Mucosa of descending colon (tissue), 3 donors: Measurements from ENCODE around the gene APCDD1. TPM values are rescaled to one million over a fixed set of nuclear protein-coding genes. Genes with fewer than 3 reads are reported as not detected.

Experiments used
- ATAC-seq: fragments of 200-7000 bp; cut with Tn5 transposase; one replicate; pipeline ENCODE4 v1.9.1; 2020; ENCODE audit warnings: mild to moderate bottlenecking, moderate library complexity
- DNase-seq, 3 donors: peaks; one replicate each; pipeline ENCODE4 v3.0.0-alpha.2; 2020
- H3K36me3 ChIP-seq: fragments of 200-600 bp; one replicate; pipeline ENCODE4 v1.8.0; 2021; ENCODE audit warnings: low read depth, mild to moderate bottlenecking
- H3K4me1 ChIP-seq: fragments of 200-600 bp; one replicate; pipeline ENCODE4 v1.8.0; 2021; ENCODE audit warnings: low read depth, mild to moderate bottlenecking
- H3K4me3 ChIP-seq: fragments of 200-600 bp; one replicate; pipeline ENCODE4 v1.8.0; 2021; ENCODE audit warnings: mild to moderate bottlenecking
- H3K9me3 ChIP-seq: fragments of 200-600 bp; one replicate; pipeline ENCODE4 v1.8.0; 2021; ENCODE audit warnings: mild to moderate bottlenecking
- CTCF ChIP-seq: fragments of 200-600 bp; IDR thresholded peaks from one replicate; pipeline ENCODE4 v1.8.0; 2022; ENCODE audit warnings: antibody characterized with exemption, mild to moderate bottlenecking
- intact Hi-C, 2 donors: fragments of 100-400 bp; cut with DNase I in 1 of 2; cut with micrococcal nuclease in 1 of 2; formaldehyde crosslinking; loops; one replicate each; pipeline versions ENCODE4 v1.11.0 to v1.11.1; 2022; cut with DNase I, micrococcal nuclease
- long read RNA-seq, 2 donors: library from polyadenylated mRNA; unstranded; transcript quantifications; one replicate each; pipeline ENCODE4 v2.0.0, GENCODE V29; 2019 to 2021
- total RNA-seq, 3 donors: library from RNA; stranded (reverse); fragmentation: NEBNext Ultra II Directional in 2 of 3; extraction: Animal tissue kit (Norgen Biotek cat#: 25700) in 2 of 3; gene quantifications; one replicate each; pipeline versions ENCODE4 v1.2.1 to v1.2.4, GENCODE V29; 2021 to 2023
- donor health status: DM: no; HTN: no; CAD: no; lungs with moderate emphysema.
- donor health status: DM: no; HTN: no; CAD: no.
- donor health status: DM: no; HTN: yes; CAD: no.

The APCDD1 gene
- total RNA-seq: 10 to 100 TPM in 2 of 3 donors, 1 to 10 TPM in 1; 3.8 to 29.7 (median 15.2) TPM
- long read RNA-seq, donor 1, transcript APCDD1-201 (5 exons, 3,809 nt): major isoform, 20 of 35 reads
- long read RNA-seq, donor 1, partial matches to known transcripts: 10 of 35 reads
- long read RNA-seq, donor 1, other reads (novel, unspliced or antisense): 4 of 35 reads
- long read RNA-seq, donor 2, partial matches to known transcripts: 5 of 5 reads
- long read RNA-seq, donor 2, other reads (novel, unspliced or antisense): 0 of 5 reads

GRCh38 chr18:10453806-10454680, at the start of gene APCDD1:
Gene APCDD1, plus strand, starts transcription at chr18:10454635. Its CDS starts 347 bp downstream, at chr18:10454982.
- Histone ChIP-seq H3K4me3 (peak within 1 kb of the TSS; percentile 17), H3K9me3 (no peaks in the 10 kb centered on the region), H3K4me1 (no peaks in the 10 kb centered on the region), H3K36me3 (no peaks in the 10 kb centered on the region)
- intact Hi-C loops: no loop called here
- DNase-seq (peak; percentile 49 to 67 (median 62)), ATAC-seq (peak; percentile 72)
- no peak for TF ChIP-seq CTCF

GRCh38 chr18:10405014-10405493, 49.4 kb upstream of the APCDD1 start:
- no peak for ATAC-seq
- intact Hi-C loops: no loop called here
- no peak for DNase-seq

GRCh38 chr18:10405816-10406663, 48.4 kb upstream of the APCDD1 start:
- Histone ChIP-seq H3K9me3 (no peaks in the 10 kb centered on the region), H3K4me1 (no peaks in the 10 kb centered on the region), H3K36me3 (no peaks in the 10 kb centered on the region), H3K4me3 (no peak overlapping the region)
- intact Hi-C loops: no loop called here
- DNase-seq: no peak
- TF ChIP-seq CTCF: no peak
- no peak for ATAC-seq

More at GRCh38 chr18:10405014-10405493, 49.4 kb upstream of the APCDD1 start:
- H3K9me3 ChIP-seq: no peaks in the 10 kb centered on the region
- no peak overlapping the region for H3K4me3 ChIP-seq
- no peak for TF ChIP-seq CTCF
- no peaks in the 10 kb centered on the region for H3K36me3 ChIP-seq
- H3K4me1 ChIP-seq: no peaks in the 10 kb centered on the region

- no peak for DNase-seq
- no peak for ATAC-seq
- no peaks in the 10 kb centered on the region for H3K9me3 ChIP-seq
- no peaks in the 10 kb centered on the region for H3K36me3 ChIP-seq
- H3K4me1 ChIP-seq: no peaks in the 10 kb centered on the region
- intact Hi-C loops: no loop called here
- TF ChIP-seq CTCF: no peak
- no peak overlapping the region for H3K4me3 ChIP-seq
Measured at GRCh38 chr18:10408131-10408530, 46.3 kb upstream of the APCDD1 start.

GRCh38 chr18:10409041-10409440, 45.4 kb upstream of the APCDD1 start:
- no peak for DNase-seq

More at GRCh38 chr18:10409041-10409440, 45.4 kb upstream of the APCDD1 start:
- ATAC-seq: no peak
- no peaks in the 10 kb centered on the region for H3K4me1 ChIP-seq
- intact Hi-C loops: no loop called here
- no peak overlapping the region for H3K4me3 ChIP-seq
- no peaks in the 10 kb centered on the region for H3K36me3 ChIP-seq
- H3K9me3 ChIP-seq: no peaks in the 10 kb centered on the region
- TF ChIP-seq CTCF: no peak
